HL-60 (cell line): Measurements from ENCODE around the gene SCUBE1.

ENCODE experiments used
- CTCF ChIP-seq: IDR thresholded peaks from one replicate; pipeline ENCODE4 v1.5.1; 2011; ENCODE audit warnings: low read length, control low read depth, inconsistent platforms; ENCODE audit not compliant: insufficient read depth
- GABPA ChIP-seq: IDR thresholded peaks from 2 replicates; pipeline ENCODE4 v1.6.1; 2012; ENCODE audit warnings: low read depth
- POLR2AphosphoS5 ChIP-seq: IDR thresholded peaks from 2 replicates; pipeline ENCODE4 v1.6.1; 2012; ENCODE audit warnings: low read depth
- REST ChIP-seq: IDR thresholded peaks from 2 replicates; pipeline ENCODE4 v1.6.1; 2012; ENCODE audit warnings: low read depth; ENCODE audit not compliant: insufficient replicate concordance

GRCh38 chr22:43377548-43377895 is 34.4 kb upstream of the SCUBE1 start:
- no peak for TF ChIP-seq CTCF
- TF ChIP-seq GABPA = no peak
- TF ChIP-seq REST = no peak
- TF ChIP-seq POLR2AphosphoS5 = no peak
